Tibial artery (tissue), 4 donors: Measurements from ENCODE around the gene SMYD3.

Experiments
- DNase-seq, 2 donors: peaks; one replicate each; pipeline ENCODE4 v3.0.0-alpha.2; 2019
- H3K27ac ChIP-seq, 2 donors: fragments of 200-600 bp; sonication (generic) in 1 of 2; 1 replicate in 1 of 2; 2 replicates in 1 of 2; pipeline ENCODE4 v1.5.1; 2018 to 2019; ENCODE audit warnings: mild to moderate bottlenecking in 1 of 2
- H3K27me3 ChIP-seq, 2 donors: fragments of 200-600 bp; sonication (generic) in 1 of 2; one replicate each; pipeline versions ENCODE4 v1.5.1 to v1.6.0; 2016 to 2019
- H3K36me3 ChIP-seq, 3 donors: fragments of 200-600 bp; sonication (generic) in 2 of 3; one replicate each; pipeline ENCODE4 v1.5.1; 2016 to 2019; ENCODE audit warnings: mild to moderate bottlenecking in 2 of 3
- H3K4me1 ChIP-seq, 4 donors: fragments of 200-600 bp; sonication (generic) in 2 of 4; 1 replicate in 3 of 4; 2 replicates in 1 of 4; pipeline ENCODE4 v1.5.1; 2016 to 2019
- H3K4me3 ChIP-seq, 2 donors: fragments of 200-600 bp; sonication (generic) in 1 of 2; 1 replicate in 1 of 2; 2 replicates in 1 of 2; pipeline ENCODE4 v1.5.1; 2018 to 2019; ENCODE audit warnings: mild to moderate bottlenecking in 2 of 2
- H3K9me3 ChIP-seq, 3 donors: fragments of 200-600 bp; sonication (generic) in 1 of 3; one replicate each; pipeline ENCODE4 v1.5.1; 2016 to 2019
- CTCF ChIP-seq, 2 experiments: fragments of 200-600 bp in 1 of 2; fragments of 450-650 bp in 1 of 2; IDR thresholded peaks; one replicate each; pipeline ENCODE4 v1.5.1; 2017 to 2019; ENCODE audit warnings: antibody characterized with exemption in 2 of 2, mild to moderate bottlenecking in 1 of 2, moderate library complexity in 1 of 2
- intact Hi-C: fragments of 100-400 bp; cut with DNase I; formaldehyde crosslinking; loops from one replicate; pipeline ENCODE4 v1.15.0; 2023; ENCODE audit warnings: low total_unique reads

Gene SMYD3

DNA sequence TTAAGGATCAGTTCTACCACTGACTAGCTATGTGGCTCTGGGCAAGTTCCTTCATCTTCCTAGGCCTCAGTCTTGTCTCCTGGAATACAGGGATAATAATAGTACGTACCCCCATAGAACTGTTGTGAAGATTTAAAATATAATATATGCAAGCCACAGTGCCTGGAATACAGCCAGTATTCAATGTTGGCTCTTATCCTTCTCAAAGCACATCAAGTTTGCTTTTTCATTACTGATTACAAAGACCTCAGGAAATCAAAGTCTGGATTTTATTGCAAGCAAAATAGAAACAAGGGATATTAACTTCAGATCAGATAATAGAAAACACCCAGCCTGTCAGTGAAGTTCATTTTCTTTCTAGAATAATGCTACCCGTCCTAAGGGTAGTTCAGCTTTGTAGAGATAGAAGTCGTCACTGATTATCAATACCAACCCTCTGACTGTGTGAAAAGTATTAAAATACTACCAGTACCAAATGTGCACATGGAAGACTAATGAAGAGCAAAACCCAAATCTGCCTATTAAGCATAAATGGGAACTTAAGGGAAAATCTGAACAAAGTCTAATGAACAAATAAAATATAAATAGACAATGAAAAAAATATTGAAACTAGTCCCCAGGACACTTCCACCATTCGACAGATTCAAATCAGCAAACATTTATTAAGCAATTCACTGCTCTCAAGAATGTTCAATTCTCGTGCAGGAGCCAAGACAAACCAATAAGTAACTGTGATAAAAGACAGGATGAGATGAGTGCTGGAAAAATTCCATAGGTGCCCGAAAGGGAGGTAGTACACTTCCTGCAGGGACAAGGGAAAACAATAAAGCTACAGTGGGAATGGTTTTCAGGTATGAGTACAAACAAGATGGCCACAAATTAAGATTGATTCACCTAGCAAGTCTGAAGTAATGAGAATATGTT, 206.2 kb downstream of the SMYD3 start:
- no peak for DNase-seq
- H3K27me3 ChIP-seq, result no peaks in the 10 kb centered on the region
- TF ChIP-seq CTCF (IDR thresholded peaks at IDR 0.05), result no peak
- intact Hi-C loops, result no loop called here
- H3K27ac ChIP-seq, result no peak overlapping the region
- no peaks in the 10 kb centered on the region for H3K9me3 ChIP-seq
- no peaks in the 10 kb centered on the region for H3K4me1 ChIP-seq
- H3K4me3 ChIP-seq, result no peak overlapping the region
- H3K36me3 ChIP-seq, result no peaks in the 10 kb centered on the region

- intact Hi-C loops, result no loop called here
- Histone ChIP-seq H3K9me3 (no peaks in the 10 kb centered on the region), H3K4me1 (no peaks in the 10 kb centered on the region), H3K27me3 (no peaks in the 10 kb centered on the region), H3K27ac (no peak overlapping the region), H3K36me3 (no peaks in the 10 kb centered on the region), H3K4me3 (no peak overlapping the region)
- DNase-seq, result no peak
- TF ChIP-seq CTCF (IDR thresholded peaks at IDR 0.05), result no peak
Measured at GRCh38 chr1:246297279-246298265, 209.5 kb downstream of the SMYD3 start.

DNA sequence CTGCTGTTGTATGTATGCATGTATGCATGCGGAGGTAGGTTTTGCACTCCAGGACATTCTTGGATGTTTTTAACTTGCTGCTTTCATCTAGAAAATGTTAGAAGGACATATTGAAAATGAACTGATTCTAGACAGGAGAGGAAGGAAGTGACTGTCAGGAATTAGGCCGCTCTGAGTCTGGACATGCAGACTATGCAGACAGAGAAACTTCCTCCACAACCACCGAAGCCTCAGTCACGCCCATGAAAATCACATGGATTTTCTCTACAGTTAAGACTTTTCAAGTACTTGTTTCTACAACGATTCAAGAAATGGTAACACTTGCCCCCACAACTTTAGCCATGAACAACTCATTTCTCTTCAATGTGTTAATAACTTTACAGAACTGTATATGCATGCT, 211.1 kb downstream of the SMYD3 start:
- H3K4me1 ChIP-seq, result no peaks in the 10 kb centered on the region
- TF ChIP-seq CTCF (IDR thresholded peaks at IDR 0.05), result no peak
- DNase-seq, result no peak
- H3K27me3 ChIP-seq, result no peaks in the 10 kb centered on the region
- no peak overlapping the region for H3K4me3 ChIP-seq
- no peak overlapping the region for H3K27ac ChIP-seq
- no peaks in the 10 kb centered on the region for H3K9me3 ChIP-seq
- H3K36me3 ChIP-seq, result no peaks in the 10 kb centered on the region
- intact Hi-C loops, result no loop called here

GRCh38 chr1:246295340-246295739, 211.7 kb downstream of the SMYD3 start:
- Histone ChIP-seq H3K27ac (no peak overlapping the region), H3K4me3 (no peak overlapping the region), H3K27me3 (no peaks in the 10 kb centered on the region), H3K36me3 (no peaks in the 10 kb centered on the region), H3K9me3 (no peaks in the 10 kb centered on the region), H3K4me1 (no peaks in the 10 kb centered on the region)
- intact Hi-C loops, result no loop called here
- DNase-seq, result no peak
- TF ChIP-seq CTCF (IDR thresholded peaks at IDR 0.05), result no peak

DNA sequence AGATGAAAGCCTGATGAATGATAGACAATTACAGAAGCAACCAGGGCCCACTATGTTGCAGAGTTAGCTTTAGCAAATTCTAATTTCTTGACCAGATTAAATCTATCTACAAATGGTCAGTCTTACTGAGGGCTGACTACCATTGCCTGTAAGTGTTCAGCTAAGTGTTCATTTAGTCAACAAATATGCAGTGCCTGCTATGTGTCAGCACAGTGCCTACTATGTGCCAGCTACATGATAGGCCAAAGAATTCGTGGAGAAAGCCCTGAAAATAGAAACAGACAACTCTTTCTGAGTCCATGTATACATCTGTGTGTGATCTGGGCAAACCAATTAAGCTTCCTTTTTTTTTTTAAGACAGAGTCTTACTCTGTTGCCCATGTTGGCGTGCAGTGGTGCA, 212.8 kb downstream of the SMYD3 start:
- no peak for DNase-seq
- Histone ChIP-seq H3K4me3 (no peak overlapping the region), H3K36me3 (no peaks in the 10 kb centered on the region), H3K9me3 (no peaks in the 10 kb centered on the region), H3K27ac (no peak overlapping the region), H3K27me3 (no peaks in the 10 kb centered on the region), H3K4me1 (no peaks in the 10 kb centered on the region)
- intact Hi-C loops, result no loop called here
- no peak for TF ChIP-seq CTCF (IDR thresholded peaks at IDR 0.05)
